Esophagus muscularis mucosa (tissue), 4 donors: Measurements from ENCODE around the gene MAML3. TPM values are rescaled to one million over a fixed set of nuclear protein-coding genes. Genes with fewer than 3 reads are reported as not detected.

Experiments
- DNase-seq: peaks from one replicate; pipeline ENCODE4 v3.0.0-alpha.2; 2017; ENCODE audit errors: extremely low spot score
- H3K27ac ChIP-seq, 4 donors: fragments of 200-600 bp; sonication (generic); replicated peaks in 1 of 4; 1 replicate in 3 of 4; 2 replicates in 1 of 4; pipeline ENCODE4 v1.5.1; 2016 to 2019; ENCODE audit warnings: mild to moderate bottlenecking in 1 of 4
- H3K27me3 ChIP-seq, 4 donors: fragments of 200-600 bp; sonication (generic); one replicate each; pipeline versions ENCODE4 v1.5.1 to v1.6.0; 2016 to 2019
- H3K36me3 ChIP-seq, 4 donors: fragments of 200-600 bp; sonication (generic); one replicate each; pipeline ENCODE4 v1.5.1; 2016 to 2019
- H3K4me1 ChIP-seq, 4 donors: fragments of 200-600 bp; sonication (generic); one replicate each; pipeline ENCODE4 v1.5.1; 2016 to 2019
- H3K4me3 ChIP-seq, 4 donors: fragments of 200-600 bp; sonication (generic); 1 replicate in 2 of 4; 2 replicates in 2 of 4; pipeline ENCODE4 v1.5.1; 2016 to 2019; ENCODE audit warnings: mild to moderate bottlenecking in 4 of 4, moderate library complexity in 1 of 4
- H3K9me3 ChIP-seq, 4 donors: fragments of 200-600 bp; sonication (generic); 1 replicate in 3 of 4; 2 replicates in 1 of 4; pipeline ENCODE4 v1.5.1; 2016 to 2019
- CTCF ChIP-seq, 3 experiments: fragments of 200-600 bp in 2 of 3; fragments of 450-650 bp in 1 of 3; sonication (generic) in 2 of 3; IDR thresholded peaks; one replicate each; pipeline ENCODE4 v1.5.1; 2017 to 2019; ENCODE audit warnings: antibody characterized with exemption in 3 of 3, mild to moderate bottlenecking in 2 of 3, moderate library complexity in 1 of 3
- EP300 ChIP-seq: sonication (generic); formaldehyde crosslinking; IDR thresholded peaks from one replicate; pipeline ENCODE4 v1.6.1; 2017; ENCODE audit warnings: antibody characterized with exemption
- POLR2A ChIP-seq: fragments of 450-650 bp; IDR thresholded peaks from one replicate; pipeline ENCODE4 v1.6.1; 2017; ENCODE audit warnings: antibody characterized with exemption, moderate library complexity, mild to moderate bottlenecking, low read depth
- POLR2AphosphoS5 ChIP-seq, 2 donors: sonication (generic); formaldehyde crosslinking; IDR thresholded peaks; one replicate each; pipeline ENCODE4 v1.6.1; 2017; ENCODE audit warnings: antibody characterized with exemption in 2 of 2
- WGBS: methylation state at CpG from one replicate; pipeline ENCODE4 v1.1.5; 2018; 5-methylcytosine and 5-hydroxymethylcytosine counted together
- intact Hi-C: fragments of 100-400 bp; cut with DNase I; formaldehyde crosslinking; loops from one replicate; pipeline ENCODE4 v1.15.1; 2023
- total RNA-seq, 4 donors: library from RNA; depleted of rRNA; stranded (reverse); fragments of >200 nt; gene quantifications; one replicate each; pipeline versions ENCODE4 v1.1.0 to v1.2.1, GENCODE V29; 2016

MAML3 gene
- total RNA-seq, 4 donors from 2014 or later: 5.0 to 8.7 (median 7.1) TPM

DNA sequence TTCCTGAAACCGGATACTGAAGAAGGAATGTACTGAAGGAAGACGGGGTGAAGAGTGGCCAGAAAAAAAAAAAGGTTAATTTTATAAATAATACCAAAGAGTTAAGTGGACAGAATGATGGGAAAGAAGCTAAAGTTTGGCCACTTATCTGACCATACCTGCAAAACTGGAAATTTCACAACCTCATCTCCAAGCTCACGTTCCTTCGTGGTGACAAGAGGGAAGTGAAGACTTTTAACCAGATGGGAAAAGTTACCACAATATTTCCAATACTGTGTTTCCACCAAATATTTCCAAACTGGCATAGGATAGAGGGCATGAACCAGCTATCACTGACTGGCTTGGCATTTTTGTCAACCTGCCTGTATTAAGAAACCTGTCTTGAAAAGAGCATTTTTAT lies 56.4 kb downstream of the MAML3 start:
- Histone ChIP-seq H3K27ac (peak overlapping the region; percentile 60 to 63 (median 61)), H3K36me3 (no peaks in the 10 kb centered on the region), H3K4me1 (peaks cover 69 to 74% (median 71%) of the 10 kb centered on the region in 4 donors), H3K4me3 (no peak overlapping the region), H3K9me3 (no peaks in the 10 kb centered on the region), H3K27me3 (no peaks in the 10 kb centered on the region)
- no peak for DNase-seq
- 79% methylated on average over 4 of the region's 4 CpGs for WGBS
- intact Hi-C loops: loop anchor here (5.0 kb wide), 1 partner anchor 45 kb away; no protein-coding TSS in a partner anchor
- TF ChIP-seq POLR2A: no peak
- no peak for TF ChIP-seq CTCF (IDR thresholded peaks at IDR 0.05)
- no peak for TF ChIP-seq POLR2AphosphoS5 (IDR thresholded peaks at IDR 0.05)
- no peak for TF ChIP-seq EP300

DNA sequence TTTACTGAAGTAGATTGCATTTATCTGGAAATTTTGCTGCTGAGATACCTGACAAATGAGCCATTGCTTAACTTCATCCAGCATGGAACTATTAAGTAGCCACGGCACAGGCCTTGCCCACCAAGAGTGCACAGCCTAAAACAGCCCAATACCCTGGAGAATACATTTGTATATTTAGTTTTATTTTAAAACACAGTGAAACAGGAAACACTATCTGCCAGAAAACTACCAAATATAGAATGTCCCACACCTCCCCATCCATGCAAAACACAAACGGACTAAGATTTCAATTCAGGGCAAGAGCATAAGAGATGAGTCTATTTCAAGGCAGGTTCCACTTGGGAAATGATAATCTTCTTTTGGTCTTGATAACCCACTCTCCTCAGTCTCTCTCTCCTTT lies 57.1 kb downstream of the MAML3 start:
- Histone ChIP-seq H3K4me3 (no peak overlapping the region), H3K36me3 (no peaks in the 10 kb centered on the region), H3K9me3 (no peaks in the 10 kb centered on the region), H3K4me1 (peaks cover 75 to 80% (median 77%) of the 10 kb centered on the region in 4 donors), H3K27me3 (no peaks in the 10 kb centered on the region), H3K27ac (peak overlapping the region; percentile 60 to 63 (median 61))
- TF ChIP-seq CTCF (IDR thresholded peaks at IDR 0.05) (no peak), POLR2AphosphoS5 (IDR thresholded peaks at IDR 0.05) (no peak), POLR2A (no peak), EP300 (no peak)
- peak; percentile 50 for DNase-seq
- intact Hi-C loops: loop anchor here (5.0 kb wide), 1 partner anchor 45 kb away; no protein-coding TSS in a partner anchor
- 35% methylated on average over 2 of the region's 2 CpGs for WGBS

DNA sequence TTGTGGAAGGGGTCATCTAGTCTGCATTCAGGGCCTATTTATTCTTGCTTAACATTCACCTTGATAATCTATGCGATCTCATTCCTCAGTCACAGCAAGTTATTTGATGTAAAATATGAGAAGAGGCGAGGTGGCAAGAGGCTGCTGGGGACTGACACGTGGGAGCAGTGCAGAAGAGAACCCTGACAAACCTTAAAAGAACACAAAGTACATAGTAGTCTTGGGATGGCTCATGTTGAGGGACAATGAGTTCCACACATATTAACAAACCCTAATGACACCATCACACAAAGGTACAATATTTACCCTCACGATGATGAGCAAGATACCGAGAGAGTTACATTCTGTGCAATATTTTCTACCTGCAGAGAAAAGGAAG lies 57.5 kb downstream of the MAML3 start:
- Histone ChIP-seq H3K27ac (peak overlapping the region; percentile 60 to 63 (median 61)), H3K27me3 (no peaks in the 10 kb centered on the region), H3K9me3 (no peaks in the 10 kb centered on the region), H3K4me1 (peaks cover 76 to 84% (median 80%) of the 10 kb centered on the region in 4 donors), H3K4me3 (no peak overlapping the region), H3K36me3 (no peaks in the 10 kb centered on the region)
- intact Hi-C loops: loop anchor here (5.0 kb wide), 1 partner anchor 46 kb away; no protein-coding TSS in a partner anchor
- 78% methylated on average over 5 of the region's 5 CpGs for WGBS
- DNase-seq: peak; percentile 50
- TF ChIP-seq POLR2AphosphoS5 (IDR thresholded peaks at IDR 0.05) (no peak), CTCF (IDR thresholded peaks at IDR 0.05) (no peak), POLR2A (no peak), EP300 (no peak)

- DNase-seq: peak; percentile 89
- Histone ChIP-seq H3K9me3 (no peaks in the 10 kb centered on the region), H3K27ac (peak overlapping the region; percentile 60 to 64 (median 62)), H3K4me1 (peaks cover 74 to 88% (median 84%) of the 10 kb centered on the region in 4 donors), H3K36me3 (no peaks in the 10 kb centered on the region), H3K4me3 (peak overlapping the region in 1 of 4 donors; percentile 27), H3K27me3 (no peaks in the 10 kb centered on the region)
- intact Hi-C loops: loop anchor here (5.0 kb wide), 1 partner anchor 46 kb away; no protein-coding TSS in a partner anchor
- TF ChIP-seq POLR2A (no peak), POLR2AphosphoS5 (IDR thresholded peaks at IDR 0.05) (peak in 1 of 2 donors; percentile 52), EP300 (no peak), CTCF (IDR thresholded peaks at IDR 0.05) (no peak)
- 48% methylated on average over 9 of the region's 9 CpGs for WGBS
Observed at GRCh38 chr4:140095694-140096482, 58.1 kb downstream of the MAML3 start.
